Activated T-cell treated with anti-CD3 and anti-CD28 coated beads for 4 hours (primary cell): Measurements from ENCODE around the gene ZBTB11.
"Not testable (repeated sequence)": the region's sequence is repeated elsewhere in the genome, so short reads cannot be mapped to it uniquely, and the experiment has no call there.

Source experiments
- DNase-seq: peaks from one replicate; pipeline ENCODE4 v3.0.0-alpha.2; 2020

Gene ZBTB11

GRCh38 chr3:101676765-101677435, at the start of gene ZBTB11:
Gene ZBTB11 (minus strand): TSS chr3:101677132. CDS start chr3:101676914, 218 bp downstream.
- peak; percentile 100 for DNase-seq

GRCh38 chr3:101725890-101726275, 49.0 kb upstream of the ZBTB11 start:
- no peak for DNase-seq

GRCh38 chr3:101725194-101725889, 48.4 kb upstream of the ZBTB11 start:
- peak; percentile 11 for DNase-seq

GRCh38 chr3:101724329-101725193, 47.6 kb upstream of the ZBTB11 start, which contains the start of gene CEP97:
Gene CEP97 (plus strand): TSS chr3:101724614. CDS start chr3:101724677, 63 bp downstream.
- peak; percentile 83 for DNase-seq

- no peak for DNase-seq
Observed at GRCh38 chr3:101722394-101723173, 45.7 kb upstream of the ZBTB11 start.

- DNase-seq, result no peak
Observed at GRCh38 chr3:101720851-101721840, 44.2 kb upstream of the ZBTB11 start.

GRCh38 chr3:101719604-101720185, 42.8 kb upstream of the ZBTB11 start:
- no peak for DNase-seq

- no peak for DNase-seq
Observed at GRCh38 chr3:101718455-101718854, 41.5 kb upstream of the ZBTB11 start.

GRCh38 chr3:101709126-101709525, 32.2 kb upstream of the ZBTB11 start:
- DNase-seq, result no peak

- DNase-seq, result not testable (repeated sequence)
Observed at GRCh38 chr3:101704639-101705038, 27.7 kb upstream of the ZBTB11 start.

GRCh38 chr3:101703169-101703568, 26.2 kb upstream of the ZBTB11 start:
- no peak for DNase-seq

GRCh38 chr3:101702726-101703125, 25.8 kb upstream of the ZBTB11 start:
- no peak for DNase-seq

- no peak for DNase-seq
Observed at GRCh38 chr3:101701696-101702634, 25.0 kb upstream of the ZBTB11 start.

GRCh38 chr3:101695779-101696372, 18.9 kb upstream of the ZBTB11 start:
- no peak for DNase-seq

GRCh38 chr3:101694836-101695235, 17.9 kb upstream of the ZBTB11 start:
- not testable (repeated sequence) for DNase-seq

GRCh38 chr3:101693540-101693939, 16.6 kb upstream of the ZBTB11 start:
- not testable (repeated sequence) for DNase-seq

GRCh38 chr3:101691685-101692671, 15.0 kb upstream of the ZBTB11 start:
- DNase-seq, result not testable (repeated sequence)

- DNase-seq, result no peak
Observed at GRCh38 chr3:101690972-101691371, 14.0 kb upstream of the ZBTB11 start.
